OCI-LY3 (cell line): ENCODE data around the gene SSRP1.

Experiments
- H2AFZ ChIP-seq: fragments of 200-600, 300-600 bp; shearing (Covaris generic); 2 replicates; pipeline ENCODE4 v1.6.0; 2014; ENCODE audit warnings: antibody characterized with exemption, low read depth, low read length
- H3K27ac ChIP-seq: fragments of 200-600, 300-600 bp; sonication (generic); 2 replicates; pipeline ENCODE4 v1.5.1; 2014; ENCODE audit warnings: mild to moderate bottlenecking, low read length, moderate library complexity, mixed read lengths
- H3K27me3 ChIP-seq: fragments of 200-600, 300-600 bp; sonication (generic); 2 replicates; pipeline ENCODE4 v1.6.1; 2014; ENCODE audit warnings: low read depth, low read length, mixed read lengths
- H3K36me3 ChIP-seq: fragments of 200-600, 300-600 bp; sonication (generic); replicated peaks from 2 replicates; pipeline ENCODE3; 2014; ENCODE audit warnings: low read depth, low read length, mixed read lengths
- H3K4me1 ChIP-seq: fragments of 300-600, 200-600 bp; sonication (generic); 2 replicates; pipeline ENCODE4 v1.6.1; 2014; ENCODE audit warnings: low read length, mixed read lengths
- H3K4me2 ChIP-seq: fragments of 200-600, 300-600 bp; sonication (generic); 2 replicates; pipeline ENCODE4 v1.6.1; 2014; ENCODE audit warnings: low read length, mixed read lengths
- H3K4me3 ChIP-seq: fragments of 300-600, 200-600 bp; sonication (generic); 2 replicates; pipeline ENCODE4 v1.5.1; 2014; ENCODE audit warnings: antibody characterized with exemption, mild to moderate bottlenecking, low read length, moderate library complexity
- H3K79me2 ChIP-seq: fragments of 300-600, 200-600 bp; shearing (Covaris generic); 2 replicates; pipeline ENCODE4 v1.6.1; 2014; ENCODE audit warnings: mild to moderate bottlenecking, low read length, mixed read lengths
- H3K9ac ChIP-seq: fragments of 300-600, 200-600 bp; shearing (Covaris generic); 2 replicates; pipeline ENCODE4 v1.6.0; 2014; ENCODE audit warnings: mild to moderate bottlenecking, low read length, moderate library complexity
- H3K9me3 ChIP-seq: fragments of 200-600, 300-600 bp; shearing (Covaris generic); 2 replicates; pipeline ENCODE4 v1.6.1; 2014; ENCODE audit warnings: low read length, mixed read lengths; ENCODE audit not compliant: insufficient read depth
- H4K20me1 ChIP-seq: fragments of 200-600, 300-600 bp; sonication (generic); 2 replicates; pipeline ENCODE4 v1.6.1; 2016; ENCODE audit warnings: low read length, mixed read lengths; ENCODE audit not compliant: insufficient read depth
- CTCF ChIP-seq: fragments of 200-600, 300-600 bp; sonication (generic); IDR thresholded peaks from 2 replicates; pipeline ENCODE4 v1.5.1; 2014; ENCODE audit warnings: antibody characterized with exemption, low read length, low read depth
- EZH2phosphoT487 ChIP-seq: fragments of 200-600 bp; shearing (Covaris generic); IDR thresholded peaks from 2 replicates; pipeline ENCODE4 v1.6.1; 2018; ENCODE audit warnings: antibody characterized with exemption, mixed run types, low read depth

The SSRP1 gene

GRCh38 chr11:57310091-57310490 lies 25.6 kb downstream of the SSRP1 start:
- H3K4me3 ChIP-seq, result no peak overlapping the region
- H4K20me1 ChIP-seq, result no peaks in the 10 kb centered on the region
- H3K79me2 ChIP-seq, result no peaks in the 10 kb centered on the region
- no peaks in the 10 kb centered on the region for H3K9me3 ChIP-seq
- no peak overlapping the region for H3K9ac ChIP-seq
- H2AFZ ChIP-seq, result no peak overlapping the region
- H3K36me3 ChIP-seq, result peaks cover 6% of the 10 kb centered on the region
- no peak overlapping the region for H3K27ac ChIP-seq
- TF ChIP-seq EZH2phosphoT487 (no peak), CTCF (no peak)
- no peak overlapping the region for H3K4me2 ChIP-seq
- peaks cover 13% of the 10 kb centered on the region for H3K4me1 ChIP-seq
- no peaks in the 10 kb centered on the region for H3K27me3 ChIP-seq

- Histone ChIP-seq H3K4me2 (no peak overlapping the region), H3K36me3 (peaks cover 6% of the 10 kb centered on the region), H3K9me3 (no peaks in the 10 kb centered on the region), H3K27ac (no peak overlapping the region), H3K9ac (no peak overlapping the region), H3K27me3 (no peaks in the 10 kb centered on the region), H3K79me2 (no peaks in the 10 kb centered on the region), H4K20me1 (no peaks in the 10 kb centered on the region), H3K4me3 (no peak overlapping the region), H2AFZ (no peak overlapping the region), H3K4me1 (peaks cover 13% of the 10 kb centered on the region)
- TF ChIP-seq CTCF (no peak), EZH2phosphoT487 (no peak)
Observed at GRCh38 chr11:57309106-57310059, 26.3 kb downstream of the SSRP1 start.

GRCh38 chr11:57308426-57309060 lies 27.1 kb downstream of the SSRP1 start:
- Histone ChIP-seq H3K9me3 (no peaks in the 10 kb centered on the region), H3K36me3 (peaks cover 6% of the 10 kb centered on the region), H3K9ac (no peak overlapping the region), H3K4me1 (peaks cover 13% of the 10 kb centered on the region), H3K4me2 (no peak overlapping the region), H3K79me2 (no peaks in the 10 kb centered on the region), H2AFZ (no peak overlapping the region), H3K27me3 (no peaks in the 10 kb centered on the region), H4K20me1 (no peaks in the 10 kb centered on the region), H3K27ac (no peak overlapping the region), H3K4me3 (no peak overlapping the region)
- TF ChIP-seq EZH2phosphoT487 (no peak), CTCF (no peak)

GRCh38 chr11:57307666-57308270 lies 27.9 kb downstream of the SSRP1 start:
- no peaks in the 10 kb centered on the region for H3K9me3 ChIP-seq
- no peaks in the 10 kb centered on the region for H3K79me2 ChIP-seq
- no peak overlapping the region for H3K9ac ChIP-seq
- peaks cover 6% of the 10 kb centered on the region for H3K36me3 ChIP-seq
- H3K4me2 ChIP-seq, result no peak overlapping the region
- TF ChIP-seq CTCF (no peak), EZH2phosphoT487 (no peak)
- H3K4me1 ChIP-seq, result peaks cover 13% of the 10 kb centered on the region
- no peaks in the 10 kb centered on the region for H3K27me3 ChIP-seq
- no peak overlapping the region for H2AFZ ChIP-seq
- no peaks in the 10 kb centered on the region for H4K20me1 ChIP-seq
- no peak overlapping the region for H3K4me3 ChIP-seq
- H3K27ac ChIP-seq, result no peak overlapping the region
